ENCODE measurements around the gene RDH12. TPM values are rescaled to one million over a fixed set of nuclear protein-coding genes. Genes with fewer than 3 reads are reported as not detected.

The RDH12 gene
- total and polyA plus RNA-seq, 9 of the 15 experiments (the other 6 are each of a cell fraction or from before 2014, with no cell fraction given), result 0.03 to 0.29 (median 0.07) TPM; not detected in 2

DNA sequence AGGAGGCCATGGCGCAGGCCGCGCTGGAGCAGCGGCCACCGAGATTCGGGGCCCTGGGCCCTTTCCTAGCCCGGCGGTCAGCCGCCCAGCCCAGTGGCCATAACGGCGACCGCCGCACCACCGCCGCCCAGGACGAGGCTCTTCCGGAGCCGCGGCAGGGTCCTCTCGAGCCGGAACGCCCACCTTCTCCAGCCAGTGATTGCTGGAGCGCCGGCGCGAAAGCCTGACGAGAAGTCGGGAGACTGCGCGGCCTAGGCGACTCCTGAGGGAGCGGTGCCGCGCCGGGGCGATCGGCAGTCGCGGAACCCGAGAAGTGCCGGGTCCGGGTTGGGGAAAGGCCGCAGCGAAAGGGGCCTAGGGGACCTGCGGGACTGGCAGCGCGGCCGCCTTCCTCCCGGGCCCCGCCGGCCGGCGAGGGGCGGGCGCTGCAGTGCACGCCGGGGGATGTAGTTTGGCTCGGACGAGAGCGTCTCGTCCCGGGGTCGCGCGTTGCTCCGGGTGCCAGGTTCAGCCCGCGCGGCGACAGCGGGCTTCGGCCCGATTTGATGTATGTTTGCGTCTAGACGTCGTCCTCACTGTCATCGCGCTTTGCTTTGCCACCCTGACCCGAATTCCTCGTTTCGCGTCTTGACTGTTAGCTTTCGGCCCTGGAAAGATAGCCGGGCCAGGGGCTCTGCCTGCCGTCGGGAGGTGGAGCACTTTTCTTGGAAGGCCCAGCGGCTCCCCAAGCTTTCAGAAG is 27.0 kb upstream of the RDH12 start, which contains the start of gene VTI1B (continued):
- TF ChIP-seq, protein P1, sequence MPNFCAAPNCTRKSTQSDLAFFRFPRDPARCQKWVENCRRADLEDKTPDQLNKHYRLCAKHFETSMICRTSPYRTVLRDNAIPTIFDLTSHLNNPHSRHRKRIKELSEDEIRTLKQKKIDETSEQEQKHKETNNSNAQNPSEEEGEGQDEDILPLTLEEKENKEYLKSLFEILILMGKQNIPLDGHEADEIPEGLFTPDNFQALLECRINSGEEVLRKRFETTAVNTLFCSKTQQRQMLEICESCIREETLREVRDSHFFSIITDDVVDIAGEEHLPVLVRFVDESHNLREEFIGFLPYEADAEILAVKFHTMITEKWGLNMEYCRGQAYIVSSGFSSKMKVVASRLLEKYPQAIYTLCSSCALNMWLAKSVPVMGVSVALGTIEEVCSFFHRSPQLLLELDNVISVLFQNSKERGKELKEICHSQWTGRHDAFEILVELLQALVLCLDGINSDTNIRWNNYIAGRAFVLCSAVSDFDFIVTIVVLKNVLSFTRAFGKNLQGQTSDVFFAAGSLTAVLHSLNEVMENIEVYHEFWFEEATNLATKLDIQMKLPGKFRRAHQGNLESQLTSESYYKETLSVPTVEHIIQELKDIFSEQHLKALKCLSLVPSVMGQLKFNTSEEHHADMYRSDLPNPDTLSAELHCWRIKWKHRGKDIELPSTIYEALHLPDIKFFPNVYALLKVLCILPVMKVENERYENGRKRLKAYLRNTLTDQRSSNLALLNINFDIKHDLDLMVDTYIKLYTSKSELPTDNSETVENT (CRISPR knock-in tag; IDR thresholded peaks at IDR 0.05), result no peak
- TF ChIP-seq ZNF830 (CRISPR knock-in tag; IDR thresholded peaks at IDR 0.05), result no peak
- TF ChIP-seq POLR2AphosphoS5 (IDR thresholded peaks at IDR 0.05; ENCODE audit: control insufficient read depth, insufficient read depth, low read depth, low read length), result peak; percentile 34; the same call in 1 of the 2 replicates
- TF ChIP-seq BACH1 (tag; IDR thresholded peaks at IDR 0.05), result no peak
- TF ChIP-seq, protein P2, sequence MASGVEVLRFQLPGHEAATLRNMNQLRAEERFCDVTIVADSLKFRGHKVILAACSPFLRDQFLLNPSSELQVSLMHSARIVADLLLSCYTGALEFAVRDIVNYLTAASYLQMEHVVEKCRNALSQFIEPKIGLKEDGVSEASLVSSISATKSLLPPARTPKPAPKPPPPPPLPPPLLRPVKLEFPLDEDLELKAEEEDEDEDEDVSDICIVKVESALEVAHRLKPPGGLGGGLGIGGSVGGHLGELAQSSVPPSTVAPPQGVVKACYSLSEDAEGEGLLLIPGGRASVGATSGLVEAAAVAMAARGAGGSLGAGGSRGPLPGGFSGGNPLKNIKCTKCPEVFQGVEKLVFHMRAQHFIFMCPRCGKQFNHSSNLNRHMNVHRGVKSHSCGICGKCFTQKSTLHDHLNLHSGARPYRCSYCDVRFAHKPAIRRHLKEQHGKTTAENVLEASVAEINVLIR (CRISPR knock-in tag; IDR thresholded peaks at IDR 0.05), result 0 out of 2 replicates have a peak, but pooled peaks have one; percentile 6
- no peak for TF ChIP-seq ZNF197 (CRISPR knock-in tag; IDR thresholded peaks at IDR 0.05; ENCODE audit: low read depth)
- TF ChIP-seq, protein P3, sequence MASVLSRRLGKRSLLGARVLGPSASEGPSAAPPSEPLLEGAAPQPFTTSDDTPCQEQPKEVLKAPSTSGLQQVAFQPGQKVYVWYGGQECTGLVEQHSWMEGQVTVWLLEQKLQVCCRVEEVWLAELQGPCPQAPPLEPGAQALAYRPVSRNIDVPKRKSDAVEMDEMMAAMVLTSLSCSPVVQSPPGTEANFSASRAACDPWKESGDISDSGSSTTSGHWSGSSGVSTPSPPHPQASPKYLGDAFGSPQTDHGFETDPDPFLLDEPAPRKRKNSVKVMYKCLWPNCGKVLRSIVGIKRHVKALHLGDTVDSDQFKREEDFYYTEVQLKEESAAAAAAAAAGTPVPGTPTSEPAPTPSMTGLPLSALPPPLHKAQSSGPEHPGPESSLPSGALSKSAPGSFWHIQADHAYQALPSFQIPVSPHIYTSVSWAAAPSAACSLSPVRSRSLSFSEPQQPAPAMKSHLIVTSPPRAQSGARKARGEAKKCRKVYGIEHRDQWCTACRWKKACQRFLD (CRISPR knock-in tag; IDR thresholded peaks at IDR 0.05), result peak; percentile 84
- peak; percentile 66 for TF ChIP-seq GABPA (tag; conservative IDR thresholded peaks at IDR 0.05; ENCODE audit: low read depth)
- TF ChIP-seq ZNF583 (CRISPR knock-in tag; IDR thresholded peaks at IDR 0.05), result no peak
- TF ChIP-seq BRCA1 (IDR thresholded peaks at IDR 0.05), result no peak
- TF ChIP-seq BRCA1 (CRISPR knock-in tag; IDR thresholded peaks at IDR 0.05), result no peak
- no peak for TF ChIP-seq NCOA1 (IDR thresholded peaks at IDR 0.05; ENCODE audit: low read depth)
- TF ChIP-seq SAFB2 (IDR thresholded peaks at IDR 0.05; ENCODE audit: borderline replicate concordance, low read depth, low read length, severe bottlenecking), result no peak
- TF ChIP-seq, protein P4, sequence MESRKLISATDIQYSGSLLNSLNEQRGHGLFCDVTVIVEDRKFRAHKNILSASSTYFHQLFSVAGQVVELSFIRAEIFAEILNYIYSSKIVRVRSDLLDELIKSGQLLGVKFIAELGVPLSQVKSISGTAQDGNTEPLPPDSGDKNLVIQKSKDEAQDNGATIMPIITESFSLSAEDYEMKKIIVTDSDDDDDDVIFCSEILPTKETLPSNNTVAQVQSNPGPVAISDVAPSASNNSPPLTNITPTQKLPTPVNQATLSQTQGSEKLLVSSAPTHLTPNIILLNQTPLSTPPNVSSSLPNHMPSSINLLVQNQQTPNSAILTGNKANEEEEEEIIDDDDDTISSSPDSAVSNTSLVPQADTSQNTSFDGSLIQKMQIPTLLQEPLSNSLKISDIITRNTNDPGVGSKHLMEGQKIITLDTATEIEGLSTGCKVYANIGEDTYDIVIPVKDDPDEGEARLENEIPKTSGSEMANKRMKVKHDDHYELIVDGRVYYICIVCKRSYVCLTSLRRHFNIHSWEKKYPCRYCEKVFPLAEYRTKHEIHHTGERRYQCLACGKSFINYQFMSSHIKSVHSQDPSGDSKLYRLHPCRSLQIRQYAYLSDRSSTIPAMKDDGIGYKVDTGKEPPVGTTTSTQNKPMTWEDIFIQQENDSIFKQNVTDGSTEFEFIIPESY (CRISPR knock-in tag; IDR thresholded peaks at IDR 0.05), result no peak
- TF ChIP-seq RFX1 (IDR thresholded peaks at IDR 0.05), result no peak
- TF ChIP-seq, protein P5, sequence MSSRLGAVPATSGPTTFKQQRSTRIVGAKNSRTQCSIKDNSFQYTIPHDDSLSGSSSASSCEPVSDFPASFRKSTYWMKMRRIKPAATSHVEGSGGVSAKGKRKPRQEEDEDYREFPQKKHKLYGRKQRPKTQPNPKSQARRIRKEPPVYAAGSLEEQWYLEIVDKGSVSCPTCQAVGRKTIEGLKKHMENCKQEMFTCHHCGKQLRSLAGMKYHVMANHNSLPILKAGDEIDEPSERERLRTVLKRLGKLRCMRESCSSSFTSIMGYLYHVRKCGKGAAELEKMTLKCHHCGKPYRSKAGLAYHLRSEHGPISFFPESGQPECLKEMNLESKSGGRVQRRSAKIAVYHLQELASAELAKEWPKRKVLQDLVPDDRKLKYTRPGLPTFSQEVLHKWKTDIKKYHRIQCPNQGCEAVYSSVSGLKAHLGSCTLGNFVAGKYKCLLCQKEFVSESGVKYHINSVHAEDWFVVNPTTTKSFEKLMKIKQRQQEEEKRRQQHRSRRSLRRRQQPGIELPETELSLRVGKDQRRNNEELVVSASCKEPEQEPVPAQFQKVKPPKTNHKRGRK (tag; IDR thresholded peaks at IDR 0.05), result no peak

Measured in K562 (cell line).